Natural killer cell (primary cell): ENCODE data around the gene DRAM2. TPM values are rescaled to one million over a fixed set of nuclear protein-coding genes. Genes with fewer than 3 reads are reported as not detected.

Experiments used
- ATAC-seq, 3 donors: fragments of 150-1000 bp in 2 of 3; fragments of 200-7000 bp in 1 of 3; cut with Tn5 transposase; 1 replicate in 1 of 3; 2 replicates in 2 of 3; pipeline ENCODE4 v1.10.0; 2021; ENCODE audit warnings: mild to moderate bottlenecking in 2 of 3, moderate library complexity in 2 of 3
- DNase-seq, 2 donors: peaks; one replicate each; pipeline versions ENCODE4 v3.0.0 to v3.0.0-alpha.2; 2013 to 2021; ENCODE audit warnings: mixed read lengths in 1 of 2
- H3K27ac ChIP-seq: one replicate; pipeline ENCODE4 v1.5.1; 2013; ENCODE audit warnings: mild to moderate bottlenecking, low read length
- H3K27me3 ChIP-seq: one replicate; pipeline ENCODE4 v1.6.1; 2013; ENCODE audit warnings: low read length; ENCODE audit not compliant: control insufficient read depth, insufficient read depth
- H3K36me3 ChIP-seq: one replicate; pipeline ENCODE4 v1.6.1; 2013; ENCODE audit warnings: low read length; ENCODE audit not compliant: control insufficient read depth, insufficient read depth
- H3K4me1 ChIP-seq: one replicate; pipeline ENCODE4 v1.6.1; 2013; ENCODE audit warnings: low read length; ENCODE audit not compliant: control insufficient read depth, insufficient read depth
- H3K4me3 ChIP-seq: one replicate; pipeline ENCODE4 v1.5.1; 2013; ENCODE audit warnings: low read length
- H3K9me3 ChIP-seq: one replicate; pipeline ENCODE4 v1.6.1; 2013; ENCODE audit warnings: low read length; ENCODE audit not compliant: control insufficient read depth, insufficient read depth
- H3K27ac Mint-ChIP-seq, 2 donors: one replicate each; pipeline ENCODE4 v1.8.0; 2022; ENCODE audit warnings: mild to moderate bottlenecking in 2 of 2, mixed read lengths in 2 of 2, moderate library complexity in 1 of 2
- H3K27me3 Mint-ChIP-seq, 2 donors: one replicate each; pipeline ENCODE4 v1.8.0; 2022; ENCODE audit warnings: low read depth in 2 of 2, mixed read lengths in 2 of 2
- H3K36me3 Mint-ChIP-seq: one replicate; pipeline ENCODE4 v1.8.0; 2022; ENCODE audit warnings: mixed read lengths
- H3K4me1 Mint-ChIP-seq, 2 donors: one replicate each; pipeline ENCODE4 v1.8.0; 2022; ENCODE audit warnings: mixed read lengths in 2 of 2
- H3K4me3 Mint-ChIP-seq: one replicate; pipeline ENCODE4 v1.8.0; 2022; ENCODE audit warnings: mild to moderate bottlenecking, moderate library complexity, mixed read lengths
- H3K9me3 Mint-ChIP-seq, 2 donors: one replicate each; pipeline ENCODE4 v1.8.0; 2022; ENCODE audit warnings: mixed read lengths in 2 of 2
- CTCF ChIP-seq: fragments of 200-600 bp; IDR thresholded peaks from one replicate; pipeline ENCODE4 v1.8.0; 2022; ENCODE audit warnings: antibody characterized with exemption
- WGBS: methylation state at CpG from one replicate; pipeline ENCODE4 v1.1.7; 2013; ENCODE audit warnings: missing lambda C conversion rate; ENCODE audit not compliant: insufficient coverage; 5-methylcytosine and 5-hydroxymethylcytosine counted together
- intact Hi-C: fragments of 100-400 bp; cut with micrococcal nuclease; formaldehyde crosslinking; loops from one replicate; pipeline ENCODE4 v1.14.2; 2022
- total RNA-seq, 4 donors: library from RNA; stranded (reverse); fragments of 120-200 nt in 1 of 4; gene quantifications; one replicate each; pipeline versions ENCODE4 v1.2.3 to v1.2.4, GENCODE V29; 2013 to 2022

DRAM2 gene
- total RNA-seq, 3 donors from 2014 or later (not counting 1 experiment from before 2014, with no cell fraction given): 35.8 to 40.8 (median 36.4) TPM

- peaks cover 20 to 23% of the 10 kb centered on the region in 2 donors for H3K4me1 Mint-ChIP-seq
- ATAC-seq (no peak), DNase-seq (no peak)
- TF ChIP-seq CTCF: no peak
- no peaks in the 10 kb centered on the region for H3K27me3 Mint-ChIP-seq
- Histone ChIP-seq H3K27me3 (no peaks in the 10 kb centered on the region), H3K9me3 (no peaks in the 10 kb centered on the region), H3K4me3 (no peak overlapping the region), H3K4me1 (no peaks in the 10 kb centered on the region), H3K27ac (no peak overlapping the region), H3K36me3 (peaks cover 73% of the 10 kb centered on the region)
- peak overlapping the region; percentile 48 to 57 for H3K27ac Mint-ChIP-seq
- no peaks in the 10 kb centered on the region for H3K9me3 Mint-ChIP-seq
- peaks cover 9% of the 10 kb centered on the region for H3K36me3 Mint-ChIP-seq
- intact Hi-C loops: no loop called here
- H3K4me3 Mint-ChIP-seq: no peak overlapping the region
Observed at GRCh38 chr1:111174070-111174469, 34.2 kb upstream of the DRAM2 start.

GRCh38 chr1:111172463-111172862 lies 32.6 kb upstream of the DRAM2 start:
- Mint-ChIP-seq H3K27me3 (no peaks in the 10 kb centered on the region), H3K4me1 (peaks cover 23 to 25% of the 10 kb centered on the region in 2 donors), H3K36me3 (peaks cover 15% of the 10 kb centered on the region), H3K27ac (peak overlapping the region; percentile 53 to 57), H3K4me3 (no peak overlapping the region), H3K9me3 (no peaks in the 10 kb centered on the region)
- TF ChIP-seq CTCF: no peak
- no peak for DNase-seq
- no peaks in the 10 kb centered on the region for H3K4me1 ChIP-seq
- H3K27me3 ChIP-seq: no peaks in the 10 kb centered on the region
- H3K27ac ChIP-seq: no peak overlapping the region
- no peak for ATAC-seq
- no peak overlapping the region for H3K4me3 ChIP-seq
- peaks cover 72% of the 10 kb centered on the region for H3K36me3 ChIP-seq
- intact Hi-C loops: no loop called here
- no peaks in the 10 kb centered on the region for H3K9me3 ChIP-seq

- 98% methylated on average over 2 of the region's 2 CpGs for WGBS
- Mint-ChIP-seq H3K36me3 (peaks cover 6% of the 10 kb centered on the region), H3K27ac (no peak overlapping the region)
Observed at GRCh38 chr1:111164151-111164550, 24.3 kb upstream of the DRAM2 start.

More at GRCh38 chr1:111164151-111164550, 24.3 kb upstream of the DRAM2 start:
- DNase-seq (no peak), ATAC-seq (no peak)
- intact Hi-C loops: no loop called here
- Mint-ChIP-seq H3K27me3 (no peaks in the 10 kb centered on the region), H3K4me1 (peaks cover 5 to 17% of the 10 kb centered on the region in 2 donors), H3K4me3 (no peak overlapping the region), H3K9me3 (no peaks in the 10 kb centered on the region)
- H3K4me3 ChIP-seq: no peak overlapping the region
- H3K4me1 ChIP-seq: no peaks in the 10 kb centered on the region
- TF ChIP-seq CTCF: no peak
- no peak overlapping the region for H3K27ac ChIP-seq
- H3K36me3 ChIP-seq: peaks cover 66% of the 10 kb centered on the region
- H3K27me3 ChIP-seq: no peaks in the 10 kb centered on the region
- H3K9me3 ChIP-seq: no peaks in the 10 kb centered on the region
